HepG2 (cell line): ENCODE results near the gene ASXL1. TPM values are rescaled to one million over a fixed set of nuclear protein-coding genes. Genes with fewer than 3 reads are reported as not detected.

Source experiments
- BRCA1 ChIP-seq: sonication (generic); formaldehyde crosslinking; IDR thresholded peaks from 2 replicates; pipeline ENCODE4 v1.4.0; 2020; ENCODE audit warnings: missing genetic modification reagents
- CAMTA2 ChIP-seq: sonication (generic); formaldehyde crosslinking; IDR thresholded peaks from 2 replicates; pipeline ENCODE4 v1.4.0; 2020; ENCODE audit warnings: mild to moderate bottlenecking, missing genetic modification reagents, borderline replicate concordance
- EP300 ChIP-seq, 3 experiments: sonication (generic) in 1 of 3; formaldehyde crosslinking in 1 of 3; IDR thresholded peaks; 2 replicates each; pipeline versions ENCODE4 v1.5.1 to v1.6.1; 2011 to 2020; ENCODE audit warnings: low read depth in 2 of 3, low read length in 2 of 3, borderline replicate concordance in 1 of 3, improper control_type of control experiment in 1 of 3, mild to moderate bottlenecking in 1 of 3, missing genetic modification reagents in 1 of 3, moderate library complexity in 1 of 3
- ETV5 ChIP-seq: IDR thresholded peaks from 2 replicates; pipeline ENCODE4 v1.6.1; 2018; ENCODE audit warnings: missing biosample characterization, missing genetic modification reagents, inconsistent platforms, borderline replicate concordance
- MTA1 ChIP-seq: sonication (generic); formaldehyde crosslinking; IDR thresholded peaks from 2 replicates; pipeline ENCODE4 v1.4.0; 2020; ENCODE audit warnings: missing genetic modification reagents, mild to moderate bottlenecking, borderline replicate concordance
- NFATC3 ChIP-seq: sonication (generic); formaldehyde crosslinking; IDR thresholded peaks from 2 replicates; pipeline ENCODE4 v1.5.1; 2020; ENCODE audit warnings: mild to moderate bottlenecking, missing genetic modification reagents
- SALL2 ChIP-seq: sonication (generic); formaldehyde crosslinking; IDR thresholded peaks from 2 replicates; pipeline ENCODE4 v1.8.1; 2023; ENCODE audit warnings: mild to moderate bottlenecking, missing genetic modification reagents, inconsistent platforms
- ZNF263 ChIP-seq: sonication (generic); formaldehyde crosslinking; IDR thresholded peaks from 2 replicates; pipeline ENCODE4 v1.4.0; 2020; ENCODE audit warnings: missing genetic modification reagents
- ZNF264 ChIP-seq: sonication (generic); formaldehyde crosslinking; IDR thresholded peaks from 2 replicates; pipeline ENCODE4 v1.4.0; 2020; ENCODE audit warnings: missing genetic modification reagents
- ZNF446 ChIP-seq: sonication (generic); formaldehyde crosslinking; IDR thresholded peaks from 2 replicates; pipeline ENCODE4 v1.5.0; 2020; ENCODE audit warnings: mild to moderate bottlenecking, missing genetic modification reagents
- ZNF503 ChIP-seq: sonication (generic); formaldehyde crosslinking; IDR thresholded peaks from 2 replicates; pipeline ENCODE4 v1.4.0; 2020; ENCODE audit warnings: missing genetic modification reagents
- ZNF558 ChIP-seq: sonication (generic); formaldehyde crosslinking; IDR thresholded peaks from 2 replicates; pipeline ENCODE4 v1.9.0; 2022; ENCODE audit warnings: mild to moderate bottlenecking, missing genetic modification reagents, borderline replicate concordance
- ZNF567 ChIP-seq: sonication (generic); formaldehyde crosslinking; IDR thresholded peaks from 2 replicates; pipeline ENCODE4 v1.8.1; 2023; ENCODE audit warnings: mild to moderate bottlenecking, missing genetic modification reagents, borderline replicate concordance
- ZNF570 ChIP-seq: sonication (generic); formaldehyde crosslinking; IDR thresholded peaks from 2 replicates; pipeline ENCODE4 v1.4.0; 2020; ENCODE audit warnings: mild to moderate bottlenecking, missing genetic modification reagents, borderline replicate concordance
- ZNF740 ChIP-seq: sonication (generic); formaldehyde crosslinking; IDR thresholded peaks from 2 replicates; pipeline ENCODE4 v1.4.0; 2020; ENCODE audit warnings: missing genetic modification reagents
- ZSCAN29 ChIP-seq: sonication (generic); formaldehyde crosslinking; conservative IDR thresholded peaks from 2 replicates; pipeline ENCODE4 v1.4.0; 2020; ENCODE audit warnings: mild to moderate bottlenecking, missing genetic modification reagents
- ZSCAN31 ChIP-seq: sonication (generic); formaldehyde crosslinking; IDR thresholded peaks from 2 replicates; pipeline ENCODE4 v1.5.0; 2020; ENCODE audit warnings: low read depth, mild to moderate bottlenecking, missing genetic modification reagents
- polyA plus RNA-seq, 8 experiments: library from polyadenylated mRNA; depleted of rRNA in 3 of 8; stranded (reverse) in 7 of 8; unstranded in 1 of 8; fragments of >200 nt; fragmentation: Illumina TruSeq in 4 of 8; extraction: Trizol in 4 of 8; gene quantifications; 2 replicates each; pipeline versions ENCODE4 v1.2.1 to v1.2.3, GENCODE V29; 2011 to 2016; ENCODE audit warnings: low read depth in 4 of 8, missing spikeins in 1 of 8, mixed read lengths in 1 of 8; ENCODE audit not compliant: insufficient read depth in 1 of 8
- total RNA-seq, 5 experiments: library from RNA; depleted of rRNA; stranded (reverse); fragments of >200 nt; fragmentation: Illumina TruSeq; extraction: Trizol; gene quantifications; 2 replicates each; pipeline ENCODE4 v1.2.3, GENCODE V29; 2016; ENCODE audit warnings: low read depth in 1 of 5
- TF ChIP-seq, protein P1 (sequence below): sonication (generic); formaldehyde crosslinking; conservative IDR thresholded peaks from 2 replicates; pipeline ENCODE4 v1.8.1; 2023; ENCODE audit warnings: missing genetic modification reagents
- TF ChIP-seq, protein P2 (sequence below): sonication (generic); formaldehyde crosslinking; IDR thresholded peaks from 2 replicates; pipeline ENCODE4 v1.5.0; 2020; ENCODE audit warnings: missing genetic modification reagents
- TF ChIP-seq, protein P3 (sequence below): sonication (generic); formaldehyde crosslinking; IDR thresholded peaks from 2 replicates; pipeline ENCODE4 v1.4.0; 2020; ENCODE audit warnings: missing genetic modification reagents, borderline replicate concordance

ASXL1 gene
- total and polyA plus RNA-seq, 2 of the 13 experiments (the other 11 are each of a cell fraction or from before 2014, with no cell fraction given): 62.1 to 74.8 TPM

DNA sequence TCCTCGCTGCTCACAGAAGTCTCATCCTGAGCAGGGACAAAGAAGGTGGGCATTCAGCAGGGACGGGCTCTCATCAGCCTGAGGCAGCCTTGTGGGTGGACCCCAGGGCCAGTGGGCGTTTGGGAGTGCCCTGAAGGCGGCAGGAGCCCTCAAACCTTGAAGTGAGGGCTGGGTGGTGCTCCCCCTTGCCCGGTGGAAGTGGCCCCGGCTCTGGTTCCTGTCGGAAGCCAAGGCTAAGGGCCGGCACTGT, 116.5 kb downstream of the ASXL1 start (continued):
- 0 out of 2 replicates have a peak, but pooled peaks have one; percentile 90 for TF ChIP-seq BRCA1 (CRISPR knock-in tag)
- TF ChIP-seq ZNF503: peak; percentile 62; the same call in 1 of the 2 replicates
- no peak; the same call in 1 of the 2 replicates for TF ChIP-seq NFATC3 (CRISPR knock-in tag)
- TF ChIP-seq MTA1 (CRISPR knock-in tag): no peak
- TF ChIP-seq ZNF263 (CRISPR knock-in tag): peak; percentile 97
- peak; percentile 33; the same call in 1 of the 2 replicates for TF ChIP-seq ZNF264 (CRISPR knock-in tag)
- TF ChIP-seq ZNF558: no peak
- TF ChIP-seq, protein P1, sequence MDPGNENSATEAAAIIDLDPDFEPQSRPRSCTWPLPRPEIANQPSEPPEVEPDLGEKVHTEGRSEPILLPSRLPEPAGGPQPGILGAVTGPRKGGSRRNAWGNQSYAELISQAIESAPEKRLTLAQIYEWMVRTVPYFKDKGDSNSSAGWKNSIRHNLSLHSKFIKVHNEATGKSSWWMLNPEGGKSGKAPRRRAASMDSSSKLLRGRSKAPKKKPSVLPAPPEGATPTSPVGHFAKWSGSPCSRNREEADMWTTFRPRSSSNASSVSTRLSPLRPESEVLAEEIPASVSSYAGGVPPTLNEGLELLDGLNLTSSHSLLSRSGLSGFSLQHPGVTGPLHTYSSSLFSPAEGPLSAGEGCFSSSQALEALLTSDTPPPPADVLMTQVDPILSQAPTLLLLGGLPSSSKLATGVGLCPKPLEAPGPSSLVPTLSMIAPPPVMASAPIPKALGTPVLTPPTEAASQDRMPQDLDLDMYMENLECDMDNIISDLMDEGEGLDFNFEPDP (CRISPR knock-in tag): no peak
- TF ChIP-seq ZNF570 (CRISPR knock-in tag): no peak
- no peak; the same call in 1 of the 2 replicates for TF ChIP-seq CAMTA2 (CRISPR knock-in tag)
- TF ChIP-seq, protein P2, sequence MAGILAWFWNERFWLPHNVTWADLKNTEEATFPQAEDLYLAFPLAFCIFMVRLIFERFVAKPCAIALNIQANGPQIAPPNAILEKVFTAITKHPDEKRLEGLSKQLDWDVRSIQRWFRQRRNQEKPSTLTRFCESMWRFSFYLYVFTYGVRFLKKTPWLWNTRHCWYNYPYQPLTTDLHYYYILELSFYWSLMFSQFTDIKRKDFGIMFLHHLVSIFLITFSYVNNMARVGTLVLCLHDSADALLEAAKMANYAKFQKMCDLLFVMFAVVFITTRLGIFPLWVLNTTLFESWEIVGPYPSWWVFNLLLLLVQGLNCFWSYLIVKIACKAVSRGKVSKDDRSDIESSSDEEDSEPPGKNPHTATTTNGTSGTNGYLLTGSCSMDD (CRISPR knock-in tag): 0 out of 2 replicates have a peak, but pooled peaks have one; percentile 60
- TF ChIP-seq EP300 (IDR thresholded peaks at IDR 0.05; ENCODE audit: low read depth in 2 of 2, low read length in 2 of 2): 0 out of 4 replicates have a peak, but pooled peaks of 1 of the 2 experiments have one; percentile 0
- TF ChIP-seq EP300 (CRISPR knock-in tag; IDR thresholded peaks at IDR 0.05; ENCODE audit: borderline replicate concordance): no peak
- TF ChIP-seq ETV5: no peak
- TF ChIP-seq ZNF446 (CRISPR knock-in tag): no peak
- TF ChIP-seq ZSCAN29 (CRISPR knock-in tag): no peak
- TF ChIP-seq, protein P3, sequence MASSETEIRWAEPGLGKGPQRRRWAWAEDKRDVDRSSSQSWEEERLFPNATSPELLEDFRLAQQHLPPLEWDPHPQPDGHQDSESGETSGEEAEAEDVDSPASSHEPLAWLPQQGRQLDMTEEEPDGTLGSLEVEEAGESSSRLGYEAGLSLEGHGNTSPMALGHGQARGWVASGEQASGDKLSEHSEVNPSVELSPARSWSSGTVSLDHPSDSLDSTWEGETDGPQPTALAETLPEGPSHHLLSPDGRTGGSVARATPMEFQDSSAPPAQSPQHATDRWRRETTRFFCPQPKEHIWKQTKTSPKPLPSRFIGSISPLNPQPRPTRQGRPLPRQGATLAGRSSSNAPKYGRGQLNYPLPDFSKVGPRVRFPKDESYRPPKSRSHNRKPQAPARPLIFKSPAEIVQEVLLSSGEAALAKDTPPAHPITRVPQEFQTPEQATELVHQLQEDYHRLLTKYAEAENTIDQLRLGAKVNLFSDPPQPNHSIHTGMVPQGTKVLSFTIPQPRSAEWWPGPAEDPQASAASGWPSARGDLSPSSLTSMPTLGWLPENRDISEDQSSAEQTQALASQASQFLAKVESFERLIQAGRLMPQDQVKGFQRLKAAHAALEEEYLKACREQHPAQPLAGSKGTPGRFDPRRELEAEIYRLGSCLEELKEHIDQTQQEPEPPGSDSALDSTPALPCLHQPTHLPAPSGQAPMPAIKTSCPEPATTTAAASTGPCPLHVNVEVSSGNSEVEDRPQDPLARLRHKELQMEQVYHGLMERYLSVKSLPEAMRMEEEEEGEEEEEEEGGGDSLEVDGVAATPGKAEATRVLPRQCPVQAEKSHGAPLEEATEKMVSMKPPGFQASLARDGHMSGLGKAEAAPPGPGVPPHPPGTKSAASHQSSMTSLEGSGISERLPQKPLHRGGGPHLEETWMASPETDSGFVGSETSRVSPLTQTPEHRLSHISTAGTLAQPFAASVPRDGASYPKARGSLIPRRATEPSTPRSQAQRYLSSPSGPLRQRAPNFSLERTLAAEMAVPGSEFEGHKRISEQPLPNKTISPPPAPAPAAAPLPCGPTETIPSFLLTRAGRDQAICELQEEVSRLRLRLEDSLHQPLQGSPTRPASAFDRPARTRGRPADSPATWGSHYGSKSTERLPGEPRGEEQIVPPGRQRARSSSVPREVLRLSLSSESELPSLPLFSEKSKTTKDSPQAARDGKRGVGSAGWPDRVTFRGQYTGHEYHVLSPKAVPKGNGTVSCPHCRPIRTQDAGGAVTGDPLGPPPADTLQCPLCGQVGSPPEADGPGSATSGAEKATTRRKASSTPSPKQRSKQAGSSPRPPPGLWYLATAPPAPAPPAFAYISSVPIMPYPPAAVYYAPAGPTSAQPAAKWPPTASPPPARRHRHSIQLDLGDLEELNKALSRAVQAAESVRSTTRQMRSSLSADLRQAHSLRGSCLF (CRISPR knock-in tag): 0 out of 2 replicates have a peak, but pooled peaks have one; percentile 55
- 0 out of 2 replicates have a peak, but pooled peaks have one; percentile 30 for TF ChIP-seq ZSCAN31
- TF ChIP-seq ZNF567 (CRISPR knock-in tag): peak; percentile 47
- TF ChIP-seq SALL2: 0 out of 2 replicates have a peak, but pooled peaks have one; percentile 71
- no peak; the same call in 1 of the 2 replicates for TF ChIP-seq ZNF740 (CRISPR knock-in tag)
